Measurements from ENCODE around the gene MRPL36.
A peak's percentile ranks its signal among the peaks of the same experiment; 100 is the strongest.

The MRPL36 gene

GRCh38 chr5:1767524-1768282 lies 31.9 kb downstream of the MRPL36 start:
- no peak for DNase-seq (ENCODE audit: low read depth)
- no peak for TF ChIP-seq CTCF (IDR thresholded peaks at IDR 0.05; ENCODE audit: insufficient read depth, low read depth, low read length, missing control alignments)
- H3K4me3 ChIP-seq (ENCODE audit: low read depth, low read length) = no peak overlapping the region

GRCh38 chr5:1765880-1766235 lies 33.8 kb downstream of the MRPL36 start:
- no peak for TF ChIP-seq CTCF (IDR thresholded peaks at IDR 0.05; ENCODE audit: insufficient read depth, low read depth, low read length, missing control alignments)
- H3K4me3 ChIP-seq (ENCODE audit: low read depth, low read length) = no peak overlapping the region
- no peak for DNase-seq (ENCODE audit: low read depth)

- H3K4me3 ChIP-seq (ENCODE audit: low read depth, low read length) = no peak overlapping the region
- TF ChIP-seq CTCF (IDR thresholded peaks at IDR 0.05; ENCODE audit: insufficient read depth, low read depth, low read length, missing control alignments) = no peak
- peak; percentile 77 for DNase-seq (ENCODE audit: low read depth)
Measured at GRCh38 chr5:1765141-1765879, 34.3 kb downstream of the MRPL36 start.

GRCh38 chr5:1764606-1764960 lies 35.1 kb downstream of the MRPL36 start:
- TF ChIP-seq CTCF (IDR thresholded peaks at IDR 0.05; ENCODE audit: insufficient read depth, low read depth, low read length, missing control alignments) = no peak
- DNase-seq (ENCODE audit: low read depth) = no peak
- H3K4me3 ChIP-seq (ENCODE audit: low read depth, low read length) = no peak overlapping the region

GRCh38 chr5:1763960-1764605 lies 35.6 kb downstream of the MRPL36 start:
- no peak for TF ChIP-seq CTCF (IDR thresholded peaks at IDR 0.05; ENCODE audit: insufficient read depth, low read depth, low read length, missing control alignments)
- no peak overlapping the region for H3K4me3 ChIP-seq (ENCODE audit: low read depth, low read length)
- no peak for DNase-seq (ENCODE audit: low read depth)

GRCh38 chr5:1763548-1763911 lies 36.1 kb downstream of the MRPL36 start:
- H3K4me3 ChIP-seq (ENCODE audit: low read depth, low read length) = no peak overlapping the region
- DNase-seq (ENCODE audit: low read depth) = peak; percentile 60
- peak; percentile 67 for TF ChIP-seq CTCF (IDR thresholded peaks at IDR 0.05; ENCODE audit: insufficient read depth, low read depth, low read length, missing control alignments)
